ENCODE measurements around the gene AGAP6.
"Not testable (repeated sequence)": the region's sequence is repeated elsewhere in the genome, so short reads cannot be mapped to it uniquely, and the experiment has no call there.

AGAP6 gene

GRCh38 chr10:50027195-50027594 is 39.0 kb downstream of the AGAP6 start:
- DNase-seq = no peak

DNA sequence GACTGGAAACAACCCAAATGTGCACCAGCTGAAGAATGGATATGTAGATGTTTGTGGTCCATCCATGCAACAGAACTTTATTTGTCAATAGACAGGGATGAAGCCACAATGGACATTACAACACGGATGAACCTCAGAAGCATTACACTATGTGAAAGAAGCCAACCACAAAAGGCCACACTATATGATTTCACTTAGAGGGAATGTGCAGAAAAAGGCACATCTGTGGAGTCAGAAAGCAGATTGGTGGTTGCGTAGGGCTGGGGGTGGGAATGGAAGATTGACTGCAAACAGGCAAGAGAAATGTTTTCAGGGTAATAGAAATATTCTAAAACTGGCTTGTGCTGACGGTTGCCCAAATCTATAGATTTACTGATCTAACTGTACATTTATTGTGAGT is 45.3 kb downstream of the AGAP6 start:
- DNase-seq = no peak

GRCh38 chr10:50035337-50035736 is 47.1 kb downstream of the AGAP6 start:
- peak; percentile 19 for DNase-seq

GRCh38 chr10:50044941-50045664 is 56.9 kb downstream of the AGAP6 start:
- no peak for DNase-seq

GRCh38 chr10:50046457-50046856 is 58.3 kb downstream of the AGAP6 start:
- DNase-seq = not testable (repeated sequence)

DNA sequence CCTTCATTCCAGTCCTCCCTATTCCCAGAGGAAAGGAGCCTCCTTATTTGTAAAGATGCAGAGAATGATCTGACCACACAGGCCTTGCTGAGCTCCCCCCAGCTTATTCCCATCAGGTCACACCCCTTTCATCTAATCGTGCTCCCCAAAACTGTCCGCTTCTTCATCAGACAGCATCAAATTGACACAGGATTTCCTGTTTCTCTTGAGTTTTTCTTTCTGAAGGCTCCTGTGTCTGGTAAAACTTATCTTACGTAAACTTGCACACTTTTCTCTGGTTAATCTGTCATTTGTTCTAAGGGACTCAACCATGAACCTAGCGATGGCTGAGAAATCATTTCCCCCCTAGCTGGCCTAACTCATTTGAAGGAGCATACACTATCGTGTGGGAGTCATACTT is 59.4 kb downstream of the AGAP6 start:
- not testable (repeated sequence) for DNase-seq

GRCh38 chr10:50051995-50052660 is 63.9 kb downstream of the AGAP6 start:
- not testable (repeated sequence) for DNase-seq

- DNase-seq = not testable (repeated sequence)
Observed at GRCh38 chr10:50052778-50053376, 64.7 kb downstream of the AGAP6 start.

DNA sequence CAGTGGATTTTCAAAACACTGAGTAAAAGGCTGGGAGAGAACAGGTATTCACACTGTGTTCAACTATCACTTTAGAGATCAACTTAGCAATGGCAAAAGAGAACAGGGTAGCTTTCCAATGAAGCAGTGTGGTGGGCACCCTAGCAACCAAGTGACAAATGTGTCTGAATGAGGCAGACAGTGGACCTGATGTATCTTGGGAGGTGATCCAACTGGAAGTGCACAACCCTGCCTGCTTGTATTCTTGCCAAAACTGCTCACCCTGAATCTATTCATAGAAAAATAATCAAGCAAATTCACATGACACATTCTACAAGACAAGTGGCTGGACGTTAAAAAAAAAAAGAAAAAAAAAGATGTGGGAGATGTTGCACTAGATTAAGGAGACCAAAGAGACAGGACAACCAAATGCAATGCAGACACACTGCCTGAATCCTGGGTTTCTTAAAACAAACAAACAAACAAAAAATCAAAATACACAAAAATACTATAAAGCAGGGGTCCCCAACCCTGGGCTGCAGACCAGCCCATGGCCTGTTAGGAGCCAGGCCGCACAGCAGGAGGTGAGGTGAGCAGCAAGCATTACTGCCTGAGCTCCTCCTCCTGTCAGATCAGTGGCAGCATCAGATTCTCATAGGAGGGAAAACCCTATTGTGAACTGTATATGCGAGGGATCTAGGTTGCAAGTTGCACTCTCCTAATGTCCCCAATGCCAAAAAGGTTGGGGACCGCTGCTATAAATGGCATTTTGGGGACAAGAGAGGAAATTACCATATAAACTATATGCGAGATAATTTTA is 67.5 kb downstream of the AGAP6 start:
- not testable (repeated sequence) for DNase-seq

- DNase-seq = not testable (repeated sequence)
Observed at GRCh38 chr10:50056654-50057053, 68.4 kb downstream of the AGAP6 start.

- DNase-seq = not testable (repeated sequence)
Observed at GRCh38 chr10:50058727-50059126, 70.5 kb downstream of the AGAP6 start.

DNA sequence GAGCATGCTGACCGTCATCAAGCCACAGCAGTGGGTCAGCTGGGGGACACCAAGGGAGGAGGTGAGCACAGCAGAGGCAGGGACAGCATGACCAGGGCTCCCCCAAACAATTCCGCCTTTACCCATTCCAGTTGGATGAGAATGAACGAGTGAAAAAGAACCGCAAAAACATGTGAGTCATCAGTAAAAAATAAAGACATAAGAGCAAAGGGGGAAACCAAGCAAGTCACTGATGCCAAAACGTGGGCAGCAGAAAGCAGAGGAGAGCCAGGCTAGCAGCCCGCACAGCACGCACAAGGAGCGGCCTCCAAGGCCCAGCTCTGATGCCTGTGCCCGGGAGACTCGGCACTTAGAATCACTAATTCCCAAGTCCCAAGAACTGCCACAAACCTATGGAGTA is 71.7 kb downstream of the AGAP6 start:
- DNase-seq = not testable (repeated sequence)
